DND-41 (cell line): ENCODE results near the gene DIP2B.

Experiments used
- EZH2 ChIP-seq: IDR thresholded peaks from 3 replicates; pipeline ENCODE4 v1.6.1; 2012; ENCODE audit warnings: borderline replicate concordance, low read depth, mild to moderate bottlenecking, moderate library complexity, low read length, inconsistent platforms; ENCODE audit not compliant: severe bottlenecking
- TF ChIP-seq, protein P1 (sequence below): IDR thresholded peaks from 2 replicates; pipeline ENCODE4 v1.5.1; 2012; ENCODE audit warnings: borderline replicate concordance, low read length, moderate library complexity, mild to moderate bottlenecking; ENCODE audit not compliant: poor library complexity, severe bottlenecking; ENCODE audit errors: extremely low read depth

DNA sequence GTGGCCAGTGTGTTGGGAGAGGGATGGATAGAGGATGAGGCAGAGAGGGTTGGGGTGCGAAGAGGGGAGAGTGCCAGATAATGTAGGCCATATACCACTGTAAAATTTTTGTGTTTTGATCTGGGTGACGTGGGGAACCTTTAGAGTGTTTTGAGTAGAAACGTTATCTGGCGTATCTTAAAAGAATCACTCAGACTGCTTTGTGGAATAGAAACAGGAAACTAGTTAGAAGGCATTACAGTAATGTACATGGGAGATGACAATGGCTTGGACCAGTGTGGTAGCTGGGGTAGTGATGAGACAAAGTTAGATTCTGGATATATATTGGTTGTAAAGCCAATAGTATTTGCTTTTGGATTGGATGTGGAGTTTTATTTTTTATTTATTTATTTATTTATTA, 279.7 kb downstream of the DIP2B start:
- TF ChIP-seq EZH2 = no peak
- TF ChIP-seq, protein P1, sequence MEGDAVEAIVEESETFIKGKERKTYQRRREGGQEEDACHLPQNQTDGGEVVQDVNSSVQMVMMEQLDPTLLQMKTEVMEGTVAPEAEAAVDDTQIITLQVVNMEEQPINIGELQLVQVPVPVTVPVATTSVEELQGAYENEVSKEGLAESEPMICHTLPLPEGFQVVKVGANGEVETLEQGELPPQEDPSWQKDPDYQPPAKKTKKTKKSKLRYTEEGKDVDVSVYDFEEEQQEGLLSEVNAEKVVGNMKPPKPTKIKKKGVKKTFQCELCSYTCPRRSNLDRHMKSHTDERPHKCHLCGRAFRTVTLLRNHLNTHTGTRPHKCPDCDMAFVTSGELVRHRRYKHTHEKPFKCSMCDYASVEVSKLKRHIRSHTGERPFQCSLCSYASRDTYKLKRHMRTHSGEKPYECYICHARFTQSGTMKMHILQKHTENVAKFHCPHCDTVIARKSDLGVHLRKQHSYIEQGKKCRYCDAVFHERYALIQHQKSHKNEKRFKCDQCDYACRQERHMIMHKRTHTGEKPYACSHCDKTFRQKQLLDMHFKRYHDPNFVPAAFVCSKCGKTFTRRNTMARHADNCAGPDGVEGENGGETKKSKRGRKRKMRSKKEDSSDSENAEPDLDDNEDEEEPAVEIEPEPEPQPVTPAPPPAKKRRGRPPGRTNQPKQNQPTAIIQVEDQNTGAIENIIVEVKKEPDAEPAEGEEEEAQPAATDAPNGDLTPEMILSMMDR = no peak
